Glomerular visceral epithelial cell (primary cell): ENCODE data around the gene HMGCL.
"Not testable (repeated sequence)": the region's sequence is repeated elsewhere in the genome, so short reads cannot be mapped to it uniquely, and the experiment has no call there.

Experiments
- DNase-seq: peaks from one replicate; pipeline ENCODE4 v3.0.0-alpha.2; 2016; ENCODE audit errors: extremely low spot score

The HMGCL gene

DNA sequence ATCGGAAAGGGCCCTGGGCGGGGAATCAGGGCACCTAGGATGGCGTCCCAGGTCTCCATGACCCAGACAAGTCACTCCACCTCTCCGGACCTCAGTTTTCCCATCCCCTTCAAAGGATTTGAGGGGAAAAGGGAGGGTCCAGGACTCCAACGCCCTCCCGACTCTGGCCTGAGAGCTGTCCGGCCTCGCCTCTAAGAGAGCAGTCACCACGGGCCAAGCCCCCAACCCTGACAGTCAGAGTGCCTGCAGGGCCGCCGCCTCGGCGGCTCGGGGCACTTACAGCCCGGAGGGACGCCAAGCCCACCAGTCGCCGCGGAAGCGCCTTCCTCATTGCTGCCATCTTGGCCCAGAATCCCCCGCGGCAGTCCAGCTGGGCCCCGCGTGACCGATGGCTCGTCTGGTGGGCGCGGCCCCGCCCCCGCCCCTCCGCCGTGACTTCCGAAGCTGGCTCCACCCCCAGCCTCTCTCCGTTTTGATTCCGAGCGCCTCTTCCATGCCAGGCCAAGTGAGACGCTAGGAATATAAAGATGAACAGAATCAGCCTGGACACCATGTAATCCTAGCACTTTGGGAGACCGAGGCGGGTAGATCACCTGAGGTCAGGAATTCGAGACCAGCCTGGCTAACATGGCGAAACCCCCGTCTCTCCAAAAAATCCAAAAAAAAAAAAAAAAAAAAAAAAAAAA is at the start of gene HMGCL:
Gene HMGCL, minus strand, starts transcription at position 354 of the 686 bp plus-strand sequence. Its CDS starts 14 bp downstream, at position 340.
- peak; percentile 88 for DNase-seq

DNA sequence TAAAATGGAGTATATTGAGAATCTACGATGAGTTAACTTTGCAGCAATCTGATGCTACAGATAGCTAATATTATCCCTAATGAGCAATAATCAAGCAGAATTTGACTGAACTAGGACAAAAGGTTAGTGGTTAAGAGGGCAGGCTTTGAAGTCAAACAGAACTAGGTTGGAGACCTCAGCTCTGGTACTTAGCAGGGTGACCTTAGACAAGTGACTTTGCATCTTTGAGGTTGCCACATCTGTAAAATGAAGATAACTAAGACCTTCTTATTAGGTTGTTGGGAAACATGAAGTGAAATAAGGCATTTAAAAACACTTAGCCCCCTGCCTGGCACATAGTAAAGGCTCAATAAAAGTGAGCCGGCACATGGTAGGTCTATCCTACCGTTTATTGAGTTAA is 47.2 kb upstream of the HMGCL start:
- no peak for DNase-seq

DNA sequence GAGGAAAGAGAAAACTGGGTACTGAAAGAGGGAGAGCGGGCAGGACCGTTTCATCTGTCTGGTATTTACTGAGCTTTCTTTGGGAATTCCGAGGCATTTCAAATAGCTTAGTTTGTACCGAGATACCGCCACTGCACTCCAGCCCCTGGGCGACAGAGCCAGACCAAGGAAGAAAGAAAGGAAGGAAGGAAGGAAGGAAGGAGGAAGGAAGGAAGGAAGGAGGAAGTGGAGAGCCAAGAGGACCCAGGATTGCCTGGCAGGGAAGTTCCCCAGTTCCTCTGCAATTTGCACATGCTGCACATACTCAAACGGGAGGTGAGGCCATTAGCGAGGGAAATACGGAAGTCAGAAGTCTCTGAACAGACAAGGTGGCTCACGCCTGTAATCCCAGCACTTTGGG is 43.8 kb upstream of the HMGCL start:
- no peak for DNase-seq

DNA sequence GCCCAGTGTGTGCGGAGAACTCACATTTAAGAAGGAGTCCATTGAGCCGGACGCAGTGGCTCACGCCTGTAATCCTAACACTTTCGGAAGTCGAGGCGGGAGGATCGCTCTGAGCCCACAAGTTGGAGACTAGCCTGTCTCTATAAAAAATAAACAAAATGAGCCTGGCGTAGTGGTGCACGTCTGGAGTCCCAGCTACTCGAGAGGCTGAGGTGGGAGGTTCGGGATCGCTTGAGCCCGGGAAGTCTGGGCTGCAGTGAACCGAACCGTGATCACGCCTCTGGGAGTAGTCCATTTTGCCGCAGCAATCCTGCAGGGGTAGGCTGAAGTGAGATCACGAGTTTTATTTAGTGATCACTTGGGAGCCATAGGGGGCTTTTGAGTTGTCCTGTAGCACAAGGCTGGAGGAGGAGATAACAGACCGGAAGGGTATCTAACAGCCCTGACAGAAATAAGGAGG is 43.4 kb upstream of the HMGCL start:
- DNase-seq = no peak

DNA sequence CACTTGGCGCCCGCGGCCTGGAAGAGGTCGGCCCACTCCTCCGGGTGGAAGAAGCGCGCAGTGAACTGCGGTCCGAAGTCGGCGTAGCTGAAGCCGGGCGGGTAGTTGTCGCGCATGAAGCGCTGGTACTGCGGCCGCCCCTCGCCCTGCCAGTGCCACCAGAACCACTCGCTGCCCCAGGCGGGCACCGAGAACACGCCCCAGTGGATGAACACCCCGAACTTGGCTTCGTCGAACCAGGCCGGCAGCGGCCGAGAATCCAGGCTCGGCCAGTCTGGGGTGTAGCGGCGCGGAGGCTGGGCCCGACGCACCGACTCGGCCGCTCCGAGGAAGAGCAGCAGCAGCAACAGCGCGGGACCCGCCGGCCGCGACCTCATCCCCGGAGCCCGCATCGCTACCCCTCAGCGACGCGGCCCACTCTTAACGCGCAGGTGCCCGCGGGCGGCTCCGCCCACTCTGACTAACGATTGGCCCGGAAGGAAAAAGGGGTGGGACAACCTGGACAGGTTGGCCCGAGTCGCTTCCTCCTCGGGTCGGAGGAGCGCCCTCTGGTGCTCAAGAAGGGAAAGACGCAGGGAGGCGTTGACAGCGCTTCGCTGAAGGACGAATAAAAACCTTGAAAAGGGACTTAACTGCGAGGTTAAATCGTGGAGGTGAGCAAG is 42.8 kb upstream of the HMGCL start, which contains the start of gene FUCA1:
Gene FUCA1, minus strand, starts transcription at position 396 of the 662 bp plus-strand sequence. Its CDS starts 4 bp downstream, at position 392.
- DNase-seq = peak; percentile 95

DNA sequence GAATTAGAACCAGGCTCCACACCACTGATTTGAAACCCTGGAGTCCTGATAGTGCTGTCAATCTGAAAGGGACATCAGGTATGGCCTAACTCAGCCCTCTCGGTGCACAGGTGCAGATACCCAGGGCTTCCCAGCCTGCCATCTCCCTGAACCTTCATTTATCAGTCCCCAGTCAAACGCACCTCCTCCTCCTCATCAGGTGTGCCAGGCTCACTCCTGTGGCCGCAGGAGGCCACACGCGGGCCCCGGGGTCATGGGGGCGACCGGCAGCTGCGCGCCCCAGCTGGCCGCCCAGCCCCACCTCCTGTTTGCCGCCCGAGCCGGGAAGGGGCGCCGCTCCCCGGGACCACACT is 42.3 kb upstream of the HMGCL start:
- no peak for DNase-seq

DNA sequence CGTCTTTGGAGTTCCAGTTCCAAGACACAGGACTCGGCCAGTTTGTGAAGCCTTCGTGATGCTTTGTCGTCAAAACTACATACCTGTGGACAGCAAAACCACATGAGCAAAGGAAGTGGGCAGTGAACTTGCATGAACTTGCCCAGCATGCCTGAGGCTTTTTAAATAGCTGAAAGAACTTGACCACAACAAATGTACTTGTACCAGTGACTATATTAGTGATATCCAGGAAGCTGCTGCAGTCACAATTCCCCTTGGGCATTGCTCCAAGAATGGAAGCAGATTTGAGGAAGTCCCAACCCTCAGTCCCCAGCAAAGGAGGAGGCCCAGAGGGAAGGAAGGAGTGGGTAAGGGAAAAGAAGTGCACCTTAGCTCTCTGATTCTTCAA is 40.3 kb upstream of the HMGCL start:
- peak; percentile 96 for DNase-seq

DNA sequence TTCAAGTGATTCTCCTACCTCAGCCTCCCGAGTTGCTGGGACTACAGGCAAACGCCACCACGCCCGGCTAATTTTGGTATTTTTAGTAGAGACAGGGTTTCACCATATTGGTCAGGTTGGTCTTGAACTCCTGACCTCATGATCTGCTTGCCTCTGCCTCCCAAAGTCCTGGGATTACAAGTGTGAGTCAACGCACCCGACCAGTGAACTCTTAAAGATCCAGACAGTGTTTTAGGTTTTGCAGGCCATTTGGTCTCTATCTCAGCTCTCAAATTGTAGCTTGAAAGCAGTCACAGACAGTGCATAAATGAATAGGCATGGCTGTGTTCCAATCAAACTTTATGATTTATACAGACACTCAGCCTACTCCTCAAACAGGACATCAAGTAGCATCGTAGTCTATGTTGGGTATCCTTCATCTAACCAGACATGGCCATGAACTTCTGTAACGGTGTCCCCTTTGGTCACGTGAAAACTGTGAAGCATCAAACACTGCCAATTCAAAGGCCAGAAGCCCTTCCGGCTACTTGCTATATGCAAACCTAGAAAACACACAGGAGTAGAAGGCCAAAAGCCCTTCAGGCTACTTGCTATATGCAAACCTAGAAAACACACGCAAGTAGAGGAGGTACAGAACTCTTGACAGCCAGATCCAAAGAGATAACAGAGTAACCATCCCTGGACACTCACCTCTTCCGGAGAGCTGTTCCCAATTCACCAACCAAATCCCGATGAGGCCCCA is 39.7 kb upstream of the HMGCL start:
- DNase-seq = peak; percentile 37

DNA sequence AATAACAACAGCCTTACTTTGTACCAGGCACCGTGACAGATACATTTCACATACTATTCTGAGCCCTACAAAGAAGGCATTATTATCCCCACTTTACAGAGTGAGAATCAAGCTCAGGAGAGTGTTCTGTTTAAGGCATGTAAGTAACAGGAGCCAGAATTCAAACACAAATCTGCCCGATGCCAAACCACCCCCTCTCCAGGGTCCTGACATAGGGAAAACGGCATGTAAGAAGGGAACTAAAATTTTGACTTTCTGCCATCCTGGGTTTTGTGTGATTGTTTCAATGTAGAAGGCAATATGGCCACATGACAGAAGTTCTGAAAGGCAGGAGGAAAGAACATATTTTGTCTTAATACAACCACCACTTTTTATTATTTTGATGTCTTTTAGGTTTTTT is 37.4 kb upstream of the HMGCL start:
- DNase-seq = no peak

DNA sequence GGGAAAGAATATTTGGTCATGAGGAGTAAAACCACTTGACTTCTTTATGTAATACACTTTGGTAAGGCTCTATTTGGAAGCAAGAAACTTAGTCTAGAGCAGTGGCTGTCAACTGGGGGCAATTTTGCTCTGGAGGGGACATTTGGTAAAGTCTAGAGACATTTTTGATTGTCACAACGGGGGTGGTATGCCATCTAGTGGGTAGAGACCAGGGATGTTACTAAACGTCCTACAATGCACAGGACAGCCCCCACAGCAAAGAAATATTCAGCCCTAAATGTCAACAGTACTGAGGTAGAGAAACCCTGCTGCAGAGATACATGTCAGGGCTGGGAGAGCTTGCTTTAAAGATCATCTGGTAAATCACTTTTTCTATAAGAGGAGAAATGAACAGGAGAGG is 29.3 kb upstream of the HMGCL start:
- no peak for DNase-seq

DNA sequence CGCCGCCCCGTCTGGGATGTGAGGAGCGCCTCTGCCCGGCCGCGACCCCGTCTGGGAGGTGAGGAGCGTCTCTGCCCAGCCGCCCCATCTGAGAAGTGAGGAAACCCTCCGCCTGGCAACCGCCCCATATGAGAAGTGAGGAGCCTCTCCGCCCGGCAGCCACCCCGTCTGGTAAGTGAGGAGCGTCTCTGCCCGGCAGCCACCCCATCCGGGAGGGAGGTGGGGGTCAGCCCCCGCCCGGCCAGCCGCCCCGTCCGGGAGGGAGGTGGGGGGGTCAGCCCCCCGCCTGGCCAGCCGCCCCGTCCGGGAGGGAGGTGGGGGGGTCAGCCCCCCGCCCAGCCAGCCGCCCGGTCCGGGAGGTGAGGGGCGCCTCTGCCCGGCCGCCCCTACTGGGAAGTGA is 27.9 kb upstream of the HMGCL start:
- not testable (repeated sequence) for DNase-seq

DNA sequence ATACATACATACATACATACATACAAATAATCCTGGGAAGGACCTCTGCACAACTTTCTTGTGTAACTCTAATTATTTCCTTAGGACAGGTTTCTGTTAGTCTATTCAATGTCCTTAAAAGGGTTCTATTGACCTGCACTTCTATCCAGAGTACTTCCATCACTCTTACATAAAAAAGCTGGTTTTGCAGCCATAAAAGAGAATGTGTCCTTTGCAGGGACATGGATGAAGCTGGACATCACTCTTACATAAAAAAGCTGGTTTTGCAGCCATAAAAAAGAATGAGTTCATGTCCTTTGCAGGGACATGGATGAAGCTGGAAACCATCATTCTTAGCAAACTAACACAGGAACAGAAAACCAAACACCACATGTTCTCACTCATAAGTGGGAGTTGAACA is 26.2 kb upstream of the HMGCL start:
- not testable (repeated sequence) for DNase-seq

DNA sequence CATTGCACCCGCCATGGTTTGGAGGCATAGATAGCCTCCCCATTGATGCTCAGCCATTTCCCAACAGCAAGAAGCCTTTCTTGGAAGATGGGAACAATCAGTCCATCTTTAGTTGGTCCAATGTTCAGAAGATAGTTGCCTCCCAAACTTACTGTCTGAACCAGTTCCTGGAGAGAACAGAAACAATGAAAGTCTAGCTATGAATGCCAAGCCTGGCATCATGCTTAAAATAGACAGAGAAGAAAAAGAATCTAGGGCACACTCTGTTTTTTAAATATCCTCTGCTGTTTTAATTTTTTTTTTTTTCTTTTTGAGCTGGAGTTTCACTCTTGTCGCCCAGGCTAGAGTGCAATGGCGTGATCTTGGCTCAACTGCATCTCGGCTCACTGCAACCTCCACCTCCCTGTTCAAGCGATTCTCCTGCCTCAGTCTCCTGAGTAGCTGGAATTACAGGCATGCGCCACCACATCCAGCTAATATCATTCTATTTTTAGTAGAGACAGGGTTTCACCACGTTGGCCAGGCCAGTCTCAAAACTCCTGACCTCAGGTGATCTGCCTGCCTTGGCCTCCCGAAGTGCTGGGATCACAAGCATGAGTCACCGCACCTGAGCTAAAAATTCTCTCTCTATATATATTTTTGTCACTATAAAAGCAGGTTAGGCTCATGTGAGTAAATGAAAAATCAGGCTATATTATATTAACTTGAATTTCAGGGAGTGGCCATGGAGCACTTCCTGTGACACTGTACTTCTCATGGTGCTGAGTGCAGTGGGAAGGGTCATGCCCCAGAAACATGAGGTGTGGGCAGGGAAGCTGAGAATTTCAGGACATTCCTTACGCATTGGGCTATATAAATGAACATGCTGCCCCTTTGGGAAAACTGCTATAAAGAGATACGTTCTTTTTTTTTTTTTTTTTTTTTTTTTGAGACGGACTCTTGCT is 23.7 kb upstream of the HMGCL start:
- DNase-seq = no peak

DNA sequence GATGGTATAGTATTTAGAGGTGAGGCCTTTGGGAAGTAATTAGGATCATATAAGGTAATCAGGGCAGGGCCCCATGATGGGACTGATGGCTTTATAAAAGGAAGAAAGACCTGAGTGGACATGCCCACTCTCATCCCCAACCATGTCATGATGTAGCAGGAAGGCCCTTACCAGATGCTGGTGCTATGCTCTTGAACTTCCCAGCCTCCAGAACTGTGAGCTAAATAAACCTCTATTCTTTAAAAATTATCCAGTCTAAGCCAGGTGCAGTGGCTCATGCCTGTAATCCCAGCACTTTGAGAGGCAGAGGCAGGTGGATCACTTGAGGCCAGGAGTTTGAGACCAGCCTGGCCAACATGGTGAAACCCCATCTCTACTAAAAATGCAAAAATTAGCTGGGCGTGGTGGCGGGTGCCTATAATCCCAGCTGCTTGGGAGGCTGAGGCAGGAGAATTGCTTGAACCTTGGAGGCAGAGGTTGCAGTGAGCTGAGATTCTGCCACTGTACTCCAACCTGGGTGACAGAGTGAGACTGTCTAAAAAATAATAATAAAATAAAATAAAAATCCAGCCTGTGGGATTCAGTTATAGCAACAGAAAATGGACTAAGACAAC is 22.4 kb upstream of the HMGCL start:
- not testable (repeated sequence) for DNase-seq

DNA sequence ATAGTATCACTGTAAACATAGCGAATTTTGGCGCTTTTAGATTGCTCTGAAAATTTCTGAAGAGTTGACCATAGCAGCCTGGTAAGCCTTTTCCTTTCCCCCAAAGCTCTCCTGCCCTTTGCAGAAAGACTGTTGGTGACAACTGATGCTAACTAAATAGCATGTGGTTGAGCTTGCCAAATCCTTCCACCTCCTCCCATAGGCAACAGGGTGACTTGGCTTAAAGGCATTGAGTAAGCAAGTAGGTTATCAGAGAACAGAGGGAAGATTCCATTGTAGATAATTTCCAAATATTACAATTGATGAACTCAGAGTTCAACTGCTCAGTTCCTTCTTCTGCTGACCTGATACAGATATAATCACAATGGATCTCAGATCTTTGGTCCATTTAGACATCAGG is 19.9 kb upstream of the HMGCL start:
- DNase-seq = no peak

DNA sequence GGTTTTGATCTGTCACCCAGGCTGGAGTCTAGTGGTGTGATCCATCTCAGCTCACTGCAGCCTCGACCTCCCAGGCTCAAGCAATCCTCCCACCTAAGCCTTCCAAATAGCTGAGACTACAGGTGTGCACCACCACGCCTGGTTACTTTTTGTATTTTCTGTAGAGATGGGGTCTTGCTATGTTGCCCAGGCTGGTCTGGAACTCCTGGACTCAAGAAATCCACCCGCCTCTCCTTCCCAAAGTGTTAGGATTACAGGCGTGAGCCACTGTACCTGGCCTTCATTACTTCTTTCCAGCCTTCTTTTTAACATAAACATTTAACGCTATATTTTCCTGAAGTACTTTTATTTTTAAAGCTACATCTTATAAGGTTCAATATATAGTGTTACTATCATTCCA is 18.4 kb upstream of the HMGCL start:
- no peak for DNase-seq

DNA sequence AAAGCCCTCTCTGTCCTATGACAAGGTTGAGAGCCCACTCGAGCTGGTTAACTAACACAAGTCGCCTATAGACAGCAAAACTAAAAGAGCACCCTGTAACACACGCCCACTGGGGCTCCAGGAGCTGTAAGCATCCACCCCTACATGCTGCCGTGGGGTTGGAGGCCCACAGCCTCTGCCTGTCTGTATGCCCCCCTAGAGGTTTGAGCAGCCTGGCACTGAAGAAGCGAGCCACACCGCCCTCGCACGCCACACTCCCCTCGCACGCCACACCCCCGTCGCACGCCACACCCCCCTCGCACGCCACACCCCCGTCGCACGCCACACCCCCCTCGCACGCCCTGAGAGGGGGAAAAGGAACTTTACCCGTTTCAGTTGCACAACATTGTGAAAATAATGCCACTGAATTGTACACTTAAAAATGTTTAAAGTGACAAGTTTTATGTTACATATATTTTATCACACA is 13.2 kb upstream of the HMGCL start:
- DNase-seq = peak; percentile 56

DNA sequence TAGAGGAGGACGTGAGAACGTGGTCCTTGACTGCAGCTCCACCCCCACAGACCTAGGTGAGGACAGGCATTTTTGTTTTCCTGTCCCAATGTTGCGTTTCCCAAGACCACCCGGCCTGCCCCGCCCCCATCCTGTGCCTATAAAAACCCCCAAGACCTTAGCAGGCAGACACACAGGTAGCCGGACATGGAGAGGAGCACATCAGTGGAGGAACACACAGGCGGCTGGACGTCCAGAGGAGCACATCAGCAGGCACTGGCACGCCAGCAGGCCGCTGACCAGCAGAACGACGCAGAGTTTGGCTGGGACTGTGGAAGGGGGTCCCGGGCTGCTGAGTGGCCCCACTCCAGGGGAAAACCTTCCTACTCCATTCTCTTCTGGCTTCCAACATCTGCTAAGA is 12.7 kb upstream of the HMGCL start:
- DNase-seq = no peak

DNA sequence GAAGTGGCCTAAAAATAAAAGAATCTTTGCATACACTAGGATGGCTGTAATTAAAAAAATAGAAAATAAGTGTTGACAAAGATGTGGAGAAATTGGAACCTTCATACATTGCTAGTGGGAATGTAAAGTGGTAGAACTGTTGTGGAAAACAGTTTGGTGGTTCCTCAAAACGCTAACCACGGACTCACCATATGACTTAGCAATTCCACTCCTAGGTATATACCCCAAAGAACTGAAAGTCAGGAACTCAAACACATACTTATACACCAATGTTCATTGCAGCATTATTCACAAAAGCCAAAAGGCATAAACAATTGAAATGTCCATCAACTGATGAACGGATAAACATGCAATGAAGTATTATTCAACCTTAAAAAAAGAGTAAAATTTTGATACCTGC is 10.8 kb upstream of the HMGCL start:
- DNase-seq = no peak

DNA sequence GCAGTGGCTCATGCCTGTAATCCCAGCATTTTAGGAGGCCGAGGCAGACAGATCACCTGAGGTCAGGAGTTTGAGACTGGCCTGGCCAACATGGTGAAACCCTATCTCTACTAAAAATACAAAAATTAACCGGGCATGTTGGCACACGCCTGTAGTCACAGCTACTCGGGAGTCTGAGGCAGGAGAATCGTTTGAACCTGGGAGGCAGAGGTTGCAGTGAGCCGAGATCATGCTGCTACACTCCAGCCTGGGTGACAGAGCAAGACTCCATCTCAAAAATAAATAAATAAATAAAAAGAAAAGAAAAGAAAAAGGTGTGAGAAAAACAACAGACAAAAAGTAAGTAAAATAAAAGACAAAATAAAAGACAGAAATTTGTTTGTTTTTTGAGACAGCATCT is 8.9 kb upstream of the HMGCL start:
- not testable (repeated sequence) for DNase-seq

DNA sequence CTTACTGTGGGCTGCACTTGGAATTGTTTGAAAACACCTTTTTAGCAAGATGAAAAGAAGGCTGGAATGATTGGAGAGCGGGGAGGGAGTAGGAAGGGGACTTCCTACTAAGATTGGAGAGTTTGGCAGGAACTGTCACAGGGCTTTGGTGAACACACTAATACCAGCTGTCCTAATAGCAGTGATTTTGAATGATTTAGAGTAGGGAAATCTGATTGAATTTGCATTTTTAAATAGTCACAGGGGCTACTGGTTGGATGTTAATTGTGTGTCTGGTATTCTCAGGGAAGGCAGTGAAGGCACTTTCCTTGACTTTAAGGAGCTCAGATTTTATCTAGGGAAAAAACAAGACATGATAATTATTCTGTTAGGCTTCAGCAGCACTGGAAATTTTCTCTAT is 2.5 kb upstream of the HMGCL start:
- no peak for DNase-seq
